Psoas muscle (tissue), 8 donors: Measurements from ENCODE around the gene TNFAIP1. TPM values are rescaled to one million over a fixed set of nuclear protein-coding genes. Genes with fewer than 3 reads are reported as not detected.

ENCODE experiments used
- ATAC-seq, 4 donors: fragments of 200-7000 bp; cut with Tn5 transposase; one replicate each; pipeline ENCODE4 v1.9.1; 2020; ENCODE audit warnings: moderate library complexity in 3 of 4, mild to moderate bottlenecking in 2 of 4
- DNase-seq, 2 donors: peaks; one replicate each; pipeline ENCODE4 v3.0.0-alpha.2; 2020
- H3K27ac ChIP-seq: fragments of 200-600 bp; one replicate; pipeline ENCODE4 v1.8.0; 2022
- H3K27me3 ChIP-seq, 3 donors: fragments of 200-600 bp in 1 of 3; one replicate each; pipeline versions ENCODE4 v1.6.1 to v1.8.0; 2013 to 2022; ENCODE audit warnings: low read length in 2 of 3, mild to moderate bottlenecking in 2 of 3, moderate library complexity in 1 of 3; ENCODE audit not compliant: insufficient read depth in 3 of 3
- H3K36me3 ChIP-seq, 2 donors: fragments of 200-600 bp in 1 of 2; one replicate each; pipeline versions ENCODE4 v1.6.1 to v1.8.0; 2013 to 2022; ENCODE audit warnings: low read depth in 1 of 2, mild to moderate bottlenecking in 1 of 2, moderate library complexity in 1 of 2; ENCODE audit not compliant: insufficient read depth in 1 of 2
- H3K4me1 ChIP-seq: fragments of 200-600 bp; one replicate; pipeline ENCODE4 v1.8.0; 2022
- H3K4me3 ChIP-seq: fragments of 200-600 bp; one replicate; pipeline ENCODE4 v1.8.0; 2022; ENCODE audit warnings: mild to moderate bottlenecking
- H3K9me3 ChIP-seq: fragments of 200-600 bp; one replicate; pipeline ENCODE4 v1.8.0; 2022
- WGBS, 3 donors: extraction: QIAGEN DNeasy Blood & Tissue Kit; methylation state at CpG; one replicate each; pipeline versions ENCODE4 v1.1.6 to v1.1.7; 2013; 5-methylcytosine and 5-hydroxymethylcytosine counted together
- intact Hi-C, 2 donors: fragments of 100-400 bp; cut with DNase I; formaldehyde crosslinking; loops; one replicate each; pipeline versions ENCODE4 v1.11.0 to v1.14.2; 2022
- polyA plus RNA-seq, 3 donors: library from polyadenylated mRNA; stranded (reverse); fragments of 200-250 nt; gene quantifications; one replicate each; pipeline ENCODE4 v1.2.3, GENCODE V29; 2013
- total RNA-seq, 4 donors: library from RNA; stranded (reverse); fragmentation: NEBNext Ultra II Directional in 2 of 4; extraction: Animal tissue kit (Norgen Biotek cat#: 25700) in 2 of 4; gene quantifications; one replicate each; pipeline versions ENCODE4 v1.2.1 to v1.2.4, GENCODE V29; 2021 to 2023
- TF ChIP-seq, protein P1 (sequence below): fragments of 200-600 bp; IDR thresholded peaks from one replicate; pipeline ENCODE4 v1.8.0; 2022; ENCODE audit warnings: antibody characterized with exemption
- donor health status: healthy with polysubstance abuse.
- donor health status: DM: no; HTN: no; CAD: no; lungs with moderate emphysema.
- donor health status: Bipolar disorder and iron deficiency.
- donor health status: healthy.
- donor health status: DM: yes; HTN: yes; CAD: no.
- donor health status: DM: no; HTN: no; CAD: no.
- donor health status: DM: no; HTN: no; CAD: no.
- donor health status: DM: yes; HTN: yes; CAD: no.

Gene TNFAIP1
- total and polyA plus RNA-seq, 7 donors = 13.0 to 32.6 (median 23.3) TPM

DNA sequence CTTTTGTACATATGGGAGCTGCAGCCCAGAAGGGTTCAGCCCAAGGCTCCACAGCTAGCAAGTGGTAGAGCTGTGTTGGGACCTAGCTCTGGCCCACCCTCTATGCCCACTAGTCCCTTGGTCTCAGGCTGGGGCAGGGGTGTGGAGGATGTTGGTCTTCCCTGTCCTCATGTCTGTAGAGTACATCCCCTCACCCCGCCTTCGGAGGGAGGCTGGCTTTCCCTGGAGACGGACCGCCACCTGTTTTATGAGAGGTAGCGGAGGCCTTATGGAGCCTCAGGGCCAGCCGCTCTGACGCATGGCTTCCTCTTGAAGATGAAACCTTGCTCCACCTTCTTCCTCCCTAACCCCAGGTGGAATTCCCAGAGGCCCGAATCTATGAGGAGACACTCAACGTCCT, 8.4 kb downstream of the TNFAIP1 start:
- ATAC-seq = no peak
- Histone ChIP-seq H3K4me1 (no peaks in the 10 kb centered on the region), H3K27me3 (no peaks in the 10 kb centered on the region), H3K36me3 (peaks cover 12 to 98% of the 10 kb centered on the region in 2 donors), H3K4me3 (no peak overlapping the region), H3K27ac (peak overlapping the region; percentile 41), H3K9me3 (no peaks in the 10 kb centered on the region)
- no peak for DNase-seq
- TF ChIP-seq, protein P1, sequence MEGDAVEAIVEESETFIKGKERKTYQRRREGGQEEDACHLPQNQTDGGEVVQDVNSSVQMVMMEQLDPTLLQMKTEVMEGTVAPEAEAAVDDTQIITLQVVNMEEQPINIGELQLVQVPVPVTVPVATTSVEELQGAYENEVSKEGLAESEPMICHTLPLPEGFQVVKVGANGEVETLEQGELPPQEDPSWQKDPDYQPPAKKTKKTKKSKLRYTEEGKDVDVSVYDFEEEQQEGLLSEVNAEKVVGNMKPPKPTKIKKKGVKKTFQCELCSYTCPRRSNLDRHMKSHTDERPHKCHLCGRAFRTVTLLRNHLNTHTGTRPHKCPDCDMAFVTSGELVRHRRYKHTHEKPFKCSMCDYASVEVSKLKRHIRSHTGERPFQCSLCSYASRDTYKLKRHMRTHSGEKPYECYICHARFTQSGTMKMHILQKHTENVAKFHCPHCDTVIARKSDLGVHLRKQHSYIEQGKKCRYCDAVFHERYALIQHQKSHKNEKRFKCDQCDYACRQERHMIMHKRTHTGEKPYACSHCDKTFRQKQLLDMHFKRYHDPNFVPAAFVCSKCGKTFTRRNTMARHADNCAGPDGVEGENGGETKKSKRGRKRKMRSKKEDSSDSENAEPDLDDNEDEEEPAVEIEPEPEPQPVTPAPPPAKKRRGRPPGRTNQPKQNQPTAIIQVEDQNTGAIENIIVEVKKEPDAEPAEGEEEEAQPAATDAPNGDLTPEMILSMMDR = no peak
- WGBS, 3 donors = 74 to 80% (median 78%) methylated on average over 9 of the region's 9 CpGs
- intact Hi-C loops = loop anchor here in 1 of 2 donors (10.0 kb wide), 1 partner anchor 889 kb away; the partner anchor contains the start of gene KSR1

DNA sequence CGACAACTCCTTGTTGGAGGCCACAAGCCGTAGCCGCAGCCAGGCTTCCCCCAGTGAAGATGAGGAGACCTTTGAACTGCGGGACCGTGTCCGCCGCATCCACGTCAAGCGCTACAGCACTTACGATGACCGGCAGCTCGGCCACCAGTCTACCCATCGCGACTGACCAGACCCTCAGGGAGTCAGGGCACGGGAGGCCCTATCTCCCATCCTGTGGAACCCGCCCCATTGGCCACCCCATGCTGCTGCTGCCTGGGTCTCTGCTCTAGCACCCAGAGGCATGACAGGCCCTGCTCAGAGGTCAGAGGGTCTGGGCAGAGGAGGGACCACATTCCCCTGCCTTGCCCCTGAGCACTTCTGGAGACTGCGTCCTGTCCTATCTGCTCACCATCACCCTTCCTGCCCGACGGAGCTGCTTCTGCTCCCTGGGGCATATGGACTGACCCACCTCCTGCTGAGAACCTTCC, 8.9 kb downstream of the TNFAIP1 start:
- no peaks in the 10 kb centered on the region for H3K27me3 ChIP-seq
- H3K4me1 ChIP-seq = no peaks in the 10 kb centered on the region
- TF ChIP-seq, protein P1 = no peak
- no peak for ATAC-seq
- H3K4me3 ChIP-seq = no peak overlapping the region
- DNase-seq = no peak
- H3K9me3 ChIP-seq = no peaks in the 10 kb centered on the region
- H3K36me3 ChIP-seq = peaks cover 13 to 99% of the 10 kb centered on the region in 2 donors
- peak overlapping the region; percentile 41 for H3K27ac ChIP-seq
- intact Hi-C loops = loop anchor here in 1 of 2 donors (10.0 kb wide), 1 partner anchor 890 kb away; the partner anchor contains the start of gene KSR1
- WGBS, 3 donors = 85 to 86% (median 85%) methylated on average over 19 of the region's 19 CpGs

DNA sequence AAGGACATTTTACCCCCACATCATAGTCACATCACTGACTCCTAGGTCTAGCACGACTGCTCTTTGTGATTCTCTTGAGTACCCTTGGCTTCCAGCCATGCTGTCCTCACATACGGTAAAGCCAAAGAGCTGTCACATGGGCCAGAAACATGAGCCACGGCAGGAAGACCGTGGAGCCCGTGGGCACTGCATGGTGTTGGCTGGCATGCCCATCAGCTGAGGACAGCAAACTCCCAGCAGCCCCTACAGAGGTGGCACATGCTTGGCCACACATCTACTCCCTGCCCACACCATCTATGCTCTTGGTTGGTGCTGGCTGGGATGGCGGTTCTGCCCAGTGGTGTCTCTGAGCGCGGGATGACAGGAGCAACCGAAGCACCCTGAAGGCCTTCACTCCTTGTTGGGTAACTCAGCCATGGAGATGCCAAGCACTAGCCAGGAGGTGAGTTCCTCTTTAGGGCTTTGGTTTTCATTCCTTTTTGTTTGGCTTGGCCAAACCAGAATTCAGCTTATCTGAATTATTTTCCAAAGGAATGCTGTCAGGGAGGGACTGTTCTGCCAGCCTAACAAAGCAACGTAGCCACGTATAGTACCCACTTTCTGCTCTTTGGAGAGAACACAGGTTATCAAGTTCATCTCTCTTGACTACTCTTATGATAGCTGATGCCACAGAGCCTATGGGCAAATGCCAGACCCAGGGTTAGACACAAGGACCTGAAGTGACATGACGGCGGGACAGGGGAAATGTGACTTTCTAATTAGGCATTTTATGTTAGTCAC, 10.0 kb downstream of the TNFAIP1 start:
- ATAC-seq (peak; percentile 37 to 79 (median 48)), DNase-seq (no peak)
- 51 to 63% (median 51%) methylated on average over 13 of the region's 13 CpGs for WGBS, 3 donors
- Histone ChIP-seq H3K9me3 (no peaks in the 10 kb centered on the region), H3K4me3 (no peak overlapping the region), H3K36me3 (peaks cover 15 to 100% of the 10 kb centered on the region in 2 donors), H3K4me1 (no peaks in the 10 kb centered on the region), H3K27me3 (no peaks in the 10 kb centered on the region), H3K27ac (peak overlapping the region; percentile 41)
- intact Hi-C loops = loop anchor here in 1 of 2 donors (10.0 kb wide), 1 partner anchor 891 kb away; the partner anchor contains the start of gene KSR1
- TF ChIP-seq, protein P1 = no peak

DNA sequence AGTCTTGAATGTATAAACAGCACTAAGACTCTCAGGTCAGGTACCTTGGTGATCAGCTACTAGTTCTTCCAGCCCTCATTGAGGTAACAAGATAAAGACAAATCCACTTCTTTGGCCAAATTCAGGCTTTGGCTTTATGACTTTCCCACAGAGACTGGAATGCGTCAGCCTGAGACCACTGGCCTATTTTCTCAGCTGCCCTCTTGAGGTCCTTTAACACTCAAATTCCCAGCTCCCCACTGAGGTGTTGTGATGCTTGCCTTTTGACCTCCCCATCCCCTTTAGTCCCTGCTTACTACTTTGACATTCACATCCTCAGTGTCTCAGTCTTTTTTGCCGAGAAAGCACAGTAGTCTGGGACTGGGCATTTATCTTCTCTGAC, 10.6 kb downstream of the TNFAIP1 start:
- WGBS, 3 donors = 74 to 82% (median 77%) methylated on average over 2 of the region's 2 CpGs
- DNase-seq (no peak), ATAC-seq (no peak)
- Histone ChIP-seq H3K36me3 (peaks cover 18 to 100% of the 10 kb centered on the region in 2 donors), H3K4me3 (no peak overlapping the region), H3K27me3 (no peaks in the 10 kb centered on the region), H3K9me3 (no peaks in the 10 kb centered on the region), H3K27ac (no peak overlapping the region), H3K4me1 (no peaks in the 10 kb centered on the region)
- intact Hi-C loops = loop anchor here in 1 of 2 donors (10.0 kb wide), 1 partner anchor 891 kb away; the partner anchor contains the start of gene KSR1
- TF ChIP-seq, protein P1 = no peak
